GM21360 (cell line): ENCODE measurements around the gene TMEM140.
"Not testable (repeated sequence)": the region's sequence is repeated elsewhere in the genome, so short reads cannot be mapped to it uniquely, and the experiment has no call there.

ENCODE experiments used
- ATAC-seq: cut with Tn5 transposase; IDR thresholded peaks from one replicate; pipeline ENCODE4 v1.9.1; 2021; ENCODE audit warnings: mild to moderate bottlenecking, moderate library complexity; ENCODE audit not compliant: unreplicated experiment

The TMEM140 gene

GRCh38 chr7:135171581-135172291 is 23.9 kb downstream of the TMEM140 start:
- ATAC-seq: not testable (repeated sequence)

DNA sequence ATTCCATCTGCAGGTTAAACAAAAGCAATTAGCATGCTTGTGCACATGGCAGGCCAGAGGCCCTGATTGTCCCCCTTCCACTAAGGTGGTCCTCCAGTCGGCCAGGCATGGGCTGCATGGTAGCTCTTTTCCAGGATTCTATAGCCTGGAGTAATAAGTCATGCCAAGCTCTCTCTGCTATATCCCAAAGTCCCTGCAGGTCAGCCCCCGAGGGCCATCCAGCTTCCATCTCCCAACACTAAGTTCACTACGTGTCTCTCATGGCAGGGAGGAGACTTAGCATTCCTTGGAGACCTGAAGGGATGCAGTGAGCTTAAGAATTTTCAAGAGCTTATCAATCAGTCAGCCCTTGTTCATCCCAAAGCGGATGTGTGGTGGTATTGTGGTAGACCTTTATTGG is 26.0 kb downstream of the TMEM140 start:
- not testable (repeated sequence) for ATAC-seq

GRCh38 chr7:135174941-135175340 is 27.1 kb downstream of the TMEM140 start:
- ATAC-seq: no peak

DNA sequence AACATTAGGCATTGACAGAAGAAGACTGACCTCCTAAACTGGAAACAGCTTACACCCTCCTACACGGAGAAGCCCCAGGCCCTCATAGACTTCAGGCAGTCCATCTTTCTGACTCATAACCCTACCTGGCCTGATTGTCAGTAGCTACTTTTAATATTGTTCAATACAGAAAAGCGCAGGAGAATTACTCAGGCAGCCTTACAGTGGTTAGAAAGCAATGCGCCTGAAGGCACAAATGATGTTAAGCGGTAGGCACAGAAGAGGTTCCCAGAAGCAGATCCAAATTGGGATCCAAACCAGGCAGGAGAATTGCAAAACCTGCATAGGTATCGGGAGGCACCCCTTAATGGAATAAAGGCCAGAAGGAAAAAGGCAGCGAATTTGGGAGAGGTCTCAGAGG is 28.1 kb downstream of the TMEM140 start:
- ATAC-seq: no peak

DNA sequence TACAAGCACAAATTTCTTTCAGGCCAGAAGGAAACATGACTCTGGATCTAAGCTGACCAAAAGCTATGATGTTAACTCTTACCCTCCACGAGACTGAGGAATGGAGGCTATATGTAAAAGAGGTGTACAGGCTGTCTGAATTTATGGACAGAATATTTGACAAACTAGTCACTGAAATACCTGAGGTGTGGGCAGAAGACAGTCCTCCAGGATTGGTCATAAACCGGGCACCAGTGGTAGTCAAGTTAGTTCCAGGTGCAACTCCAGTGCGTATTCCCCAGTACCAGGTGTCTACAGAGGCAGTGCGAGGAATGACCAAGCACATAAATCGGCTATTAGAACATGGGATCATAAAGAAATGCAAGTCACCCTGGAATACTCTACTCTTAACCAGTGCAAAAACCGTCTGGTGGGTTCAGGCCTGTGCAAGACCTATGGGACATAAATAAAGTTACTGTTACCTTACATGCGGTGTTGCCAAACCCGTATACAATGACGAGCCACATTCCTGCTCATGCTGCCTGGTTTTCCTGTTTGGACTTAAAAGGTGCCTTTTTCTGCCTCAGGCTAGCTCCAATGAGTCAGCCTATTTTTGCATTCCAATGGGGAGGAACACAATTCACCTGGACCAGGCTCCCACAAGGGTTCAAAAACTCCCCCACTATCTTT is 29.3 kb downstream of the TMEM140 start:
- no peak for ATAC-seq

DNA sequence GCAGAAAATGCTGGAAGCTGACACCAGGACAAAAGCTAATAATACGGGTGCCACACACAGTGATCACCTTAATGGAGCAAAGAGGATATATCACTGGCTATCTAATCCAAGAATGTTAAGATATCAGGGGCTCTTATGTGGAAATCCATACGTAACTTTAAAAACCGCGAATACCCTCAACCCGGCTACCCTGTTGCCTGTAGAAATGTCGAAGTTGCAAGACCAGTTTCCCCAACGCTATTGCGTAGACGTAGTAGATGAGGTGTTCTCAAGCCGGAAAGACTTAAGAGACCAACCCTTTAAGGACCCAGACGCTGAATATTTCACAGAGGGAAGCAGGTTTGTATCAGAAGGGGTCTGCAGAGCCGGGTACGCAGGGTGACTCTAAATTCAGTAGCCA is 30.5 kb downstream of the TMEM140 start:
- ATAC-seq: no peak

- ATAC-seq: no peak
These were observed 31.6 kb downstream of the TMEM140 start for GRCh38 chr7:135179321-135179925.

- no peak for ATAC-seq
These were observed 32.2 kb downstream of the TMEM140 start for GRCh38 chr7:135180122-135180521.

DNA sequence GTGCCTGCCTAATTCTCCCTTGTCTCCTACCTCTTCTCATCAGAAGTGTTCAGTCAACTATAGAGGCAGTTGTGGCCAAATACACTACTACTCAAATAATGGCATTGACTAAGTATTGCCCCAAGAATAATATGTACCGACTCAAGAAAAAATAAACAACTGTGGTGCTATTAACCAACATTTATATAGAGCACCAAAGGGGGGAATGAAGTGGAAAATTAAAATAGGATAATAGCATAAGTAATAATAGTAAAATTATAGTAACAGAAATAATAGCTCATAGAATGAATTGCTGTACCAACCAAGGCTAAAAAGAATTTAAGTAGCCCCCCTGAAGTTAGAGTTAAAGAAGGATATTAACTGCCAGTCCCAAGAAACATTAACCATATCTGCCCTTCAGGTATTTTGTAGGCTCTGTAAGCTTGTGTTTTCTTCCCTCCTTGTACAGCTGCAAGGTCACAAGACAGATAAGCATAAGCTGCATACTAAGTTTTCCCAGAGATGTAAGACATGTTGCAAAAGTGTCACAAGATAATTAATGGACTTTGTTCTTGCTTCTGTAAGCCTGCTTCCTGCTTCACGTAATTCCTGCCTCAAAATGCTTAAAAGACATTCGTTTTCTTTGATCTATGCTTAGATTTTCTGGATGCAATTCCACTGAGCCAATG is 33.5 kb downstream of the TMEM140 start:
- ATAC-seq: no peak

- ATAC-seq: no peak
These were observed 34.2 kb downstream of the TMEM140 start for GRCh38 chr7:135181929-135182678.

- no peak for ATAC-seq
These were observed 35.6 kb downstream of the TMEM140 start for GRCh38 chr7:135183478-135183877.

DNA sequence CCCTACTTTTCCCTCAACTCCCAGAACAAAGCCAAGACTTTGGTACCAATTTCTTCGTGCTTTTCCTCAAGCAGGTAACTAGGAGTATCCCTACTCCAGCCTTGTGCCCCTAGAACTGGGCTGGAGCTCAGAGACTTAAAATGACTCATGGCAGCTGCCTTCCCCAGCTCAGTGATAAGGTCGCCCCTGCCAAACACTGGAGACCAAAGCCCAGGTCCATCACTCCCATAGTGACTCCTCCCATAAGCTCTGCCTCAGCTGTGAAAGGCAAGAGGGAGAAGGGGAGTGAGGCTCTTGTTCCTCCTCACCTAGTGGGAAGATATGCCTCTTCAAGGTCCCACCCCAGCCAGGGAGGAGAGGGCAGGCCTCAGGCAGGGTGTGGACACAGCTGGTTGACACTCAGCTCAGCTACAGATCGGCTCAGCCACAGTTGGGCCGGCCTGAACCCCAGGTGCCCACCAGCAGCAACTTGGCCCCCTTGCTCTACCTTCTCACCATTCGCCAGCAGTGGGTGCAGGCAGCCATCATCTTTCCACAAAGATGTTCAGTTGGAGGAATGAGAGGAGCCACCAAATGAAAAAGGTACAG is 36.5 kb downstream of the TMEM140 start:
- no peak for ATAC-seq

DNA sequence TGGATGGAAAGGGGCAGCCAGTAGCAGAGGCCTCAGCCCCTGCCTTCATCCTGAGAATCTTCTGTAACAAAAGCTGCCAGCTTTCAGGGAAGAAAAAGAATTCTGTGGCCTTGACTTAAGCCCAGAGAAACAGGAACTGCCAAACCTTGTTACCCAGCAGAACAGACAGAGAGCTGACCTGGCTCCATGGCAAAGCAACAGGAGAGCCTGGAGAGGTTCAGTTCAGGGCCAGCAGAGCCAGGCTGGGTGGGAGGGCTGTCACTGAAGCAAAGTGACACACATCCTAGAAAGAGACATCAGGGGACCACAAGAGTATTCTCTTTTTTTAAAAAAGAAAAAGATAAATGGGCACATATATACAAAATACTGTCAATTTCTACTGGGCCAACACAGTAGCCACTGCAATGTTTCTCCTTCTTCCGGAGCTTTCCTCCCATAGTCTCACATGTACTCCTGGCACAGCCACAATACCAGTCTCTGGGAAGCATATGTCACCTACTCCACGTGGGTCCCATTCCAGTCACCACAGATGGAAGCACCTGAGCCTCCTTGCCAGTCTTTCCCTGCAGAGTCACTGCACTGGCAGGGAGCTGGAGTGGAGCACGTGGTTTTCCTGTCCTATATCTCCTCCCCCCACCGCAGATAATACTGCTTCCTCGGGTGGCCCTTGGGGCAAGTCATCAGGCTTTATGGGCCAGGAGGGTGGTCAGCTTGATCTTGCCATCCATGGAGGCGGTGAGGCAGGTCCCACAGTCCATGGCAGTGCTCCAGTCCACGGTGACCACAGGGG is 37.8 kb downstream of the TMEM140 start:
- ATAC-seq: no peak

- ATAC-seq: no peak
These were observed 38.3 kb downstream of the TMEM140 start for GRCh38 chr7:135186261-135186540.

GRCh38 chr7:135186841-135187253 is 39.0 kb downstream of the TMEM140 start:
- peak; percentile 67 for ATAC-seq

DNA sequence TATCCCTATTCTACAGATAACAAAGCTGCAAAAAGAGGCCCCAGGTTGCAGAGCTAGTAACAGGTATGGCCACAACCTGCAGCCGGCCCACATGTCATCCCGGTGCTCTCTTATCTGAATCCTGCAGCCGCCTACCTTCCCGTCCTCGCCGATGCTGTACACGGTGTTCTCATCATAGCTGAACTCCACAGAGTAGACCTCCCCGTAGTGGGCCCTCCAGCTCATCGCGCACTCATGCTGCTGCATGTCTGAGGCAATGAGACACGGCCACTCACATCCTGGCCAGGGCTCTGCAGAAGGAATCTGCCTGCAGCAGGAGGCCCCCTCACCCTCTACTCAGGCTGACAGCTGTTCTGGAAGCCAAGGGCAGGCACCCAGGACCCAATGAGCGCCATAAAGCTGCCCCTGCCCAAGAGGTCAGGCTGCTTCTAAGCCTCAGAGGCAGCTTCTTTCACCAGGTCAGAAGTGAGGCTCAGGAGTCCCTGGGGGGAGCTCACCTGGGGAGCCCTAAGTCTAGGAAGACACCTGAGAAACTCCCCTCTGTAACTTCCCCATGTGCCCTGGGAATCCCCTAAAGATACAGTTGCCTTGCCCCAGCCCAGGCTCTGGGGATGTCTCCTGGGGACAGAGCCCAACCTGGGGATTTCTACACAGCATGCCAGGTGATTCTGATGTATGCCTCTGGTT is 40.6 kb downstream of the TMEM140 start:
- peak; percentile 46 for ATAC-seq

GRCh38 chr7:135189221-135189662 is 41.4 kb downstream of the TMEM140 start:
- ATAC-seq: no peak

- ATAC-seq: no peak
These were observed 42.1 kb downstream of the TMEM140 start for GRCh38 chr7:135189961-135190360.

GRCh38 chr7:135190703-135191102 is 42.8 kb downstream of the TMEM140 start:
- ATAC-seq: no peak
